Ishikawa (cell line): Measurements from ENCODE around the gene IKZF3.

ENCODE experiments used
- CEBPB ChIP-seq: IDR thresholded peaks from 2 replicates; pipeline ENCODE4 v1.6.1; 2012
- CREB1 ChIP-seq: IDR thresholded peaks from 2 replicates; pipeline ENCODE4 v1.6.1; 2012; ENCODE audit warnings: low read depth
- EGR1 ChIP-seq: IDR thresholded peaks from 2 replicates; pipeline ENCODE4 v1.6.1; 2012
- EP300 ChIP-seq: IDR thresholded peaks from 2 replicates; pipeline ENCODE4 v1.6.1; 2012; ENCODE audit warnings: borderline replicate concordance
- FOXM1 ChIP-seq: IDR thresholded peaks from 2 replicates; pipeline ENCODE4 v1.6.1; 2012; ENCODE audit warnings: low read depth, borderline replicate concordance
- NFIC ChIP-seq: IDR thresholded peaks from 2 replicates; pipeline ENCODE4 v1.6.1; 2012
- RAD21 ChIP-seq: IDR thresholded peaks from 2 replicates; pipeline ENCODE4 v1.6.1; 2012; ENCODE audit warnings: low read depth
- TAF1 ChIP-seq: IDR thresholded peaks from 2 replicates; pipeline ENCODE4 v1.6.1; 2012; ENCODE audit warnings: low read depth, mild to moderate bottlenecking
- TCF12 ChIP-seq: IDR thresholded peaks from 2 replicates; pipeline ENCODE4 v1.6.1; 2012; ENCODE audit warnings: low read depth
- TEAD4 ChIP-seq: IDR thresholded peaks from 2 replicates; pipeline ENCODE4 v1.6.1; 2012
- YY1 ChIP-seq: IDR thresholded peaks from 2 replicates; pipeline ENCODE4 v1.6.1; 2012; ENCODE audit warnings: low read depth
- ZBTB7A ChIP-seq: IDR thresholded peaks from 2 replicates; pipeline ENCODE4 v1.6.1; 2012; ENCODE audit warnings: low read depth
- TF ChIP-seq, protein P1 (sequence below): IDR thresholded peaks from 2 replicates; pipeline ENCODE4 v1.6.1; 2012
- TF ChIP-seq, protein P2 (sequence below): IDR thresholded peaks from 2 replicates; pipeline ENCODE4 v1.6.1; 2012; ENCODE audit warnings: low read depth, mild to moderate bottlenecking

DNA sequence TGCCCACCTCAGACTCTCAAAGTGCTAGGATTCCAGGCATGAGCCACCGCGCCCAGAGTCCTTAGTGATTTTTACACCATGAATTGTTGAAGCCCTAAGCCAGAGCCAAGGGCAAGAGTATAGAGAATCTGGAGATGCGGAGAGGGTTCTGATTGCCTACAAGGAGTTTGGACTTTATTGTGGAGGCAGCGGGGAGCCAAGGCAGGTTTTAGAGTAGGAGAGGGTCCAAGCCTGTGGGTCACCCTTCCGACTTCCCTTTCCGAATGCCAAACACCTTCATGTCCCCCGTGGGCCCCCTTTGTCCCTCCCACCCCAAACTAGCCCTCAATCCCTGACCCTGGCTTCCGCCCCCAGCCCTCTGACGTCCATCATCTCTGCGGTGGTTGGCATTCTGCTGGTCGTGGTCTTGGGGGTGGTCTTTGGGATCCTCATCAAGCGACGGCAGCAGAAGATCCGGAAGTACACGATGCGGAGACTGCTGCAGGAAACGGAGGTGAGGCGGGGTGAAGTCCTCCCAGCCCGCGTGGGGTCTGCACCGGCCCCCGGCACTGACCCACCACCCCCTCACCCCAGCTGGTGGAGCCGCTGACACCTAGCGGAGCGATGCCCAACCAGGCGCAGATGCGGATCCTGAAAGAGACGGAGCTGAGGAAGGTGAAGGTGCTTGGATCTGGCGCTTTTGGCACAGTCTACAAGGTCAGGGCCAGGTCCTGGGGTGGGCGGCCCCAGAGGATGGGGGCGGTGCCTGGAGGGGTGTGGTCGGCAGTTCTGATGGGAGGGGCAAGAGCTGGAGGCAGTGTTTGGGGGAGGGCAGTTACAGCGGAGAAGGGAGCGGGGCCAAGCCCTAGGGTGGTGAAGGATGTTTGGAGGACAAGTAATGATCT lies 140.9 kb downstream of the IKZF3 start:
- no peak for TF ChIP-seq RAD21
- no peak for TF ChIP-seq NFIC
- TF ChIP-seq TAF1: no peak
- TF ChIP-seq CEBPB: no peak
- no peak for TF ChIP-seq TEAD4
- no peak for TF ChIP-seq EP300
- TF ChIP-seq ZBTB7A: no peak
- TF ChIP-seq, protein P1, sequence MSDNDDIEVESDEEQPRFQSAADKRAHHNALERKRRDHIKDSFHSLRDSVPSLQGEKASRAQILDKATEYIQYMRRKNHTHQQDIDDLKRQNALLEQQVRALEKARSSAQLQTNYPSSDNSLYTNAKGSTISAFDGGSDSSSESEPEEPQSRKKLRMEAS: no peak
- no peak for TF ChIP-seq EGR1
- TF ChIP-seq CREB1: no peak
- no peak for TF ChIP-seq YY1
- TF ChIP-seq, protein P2, sequence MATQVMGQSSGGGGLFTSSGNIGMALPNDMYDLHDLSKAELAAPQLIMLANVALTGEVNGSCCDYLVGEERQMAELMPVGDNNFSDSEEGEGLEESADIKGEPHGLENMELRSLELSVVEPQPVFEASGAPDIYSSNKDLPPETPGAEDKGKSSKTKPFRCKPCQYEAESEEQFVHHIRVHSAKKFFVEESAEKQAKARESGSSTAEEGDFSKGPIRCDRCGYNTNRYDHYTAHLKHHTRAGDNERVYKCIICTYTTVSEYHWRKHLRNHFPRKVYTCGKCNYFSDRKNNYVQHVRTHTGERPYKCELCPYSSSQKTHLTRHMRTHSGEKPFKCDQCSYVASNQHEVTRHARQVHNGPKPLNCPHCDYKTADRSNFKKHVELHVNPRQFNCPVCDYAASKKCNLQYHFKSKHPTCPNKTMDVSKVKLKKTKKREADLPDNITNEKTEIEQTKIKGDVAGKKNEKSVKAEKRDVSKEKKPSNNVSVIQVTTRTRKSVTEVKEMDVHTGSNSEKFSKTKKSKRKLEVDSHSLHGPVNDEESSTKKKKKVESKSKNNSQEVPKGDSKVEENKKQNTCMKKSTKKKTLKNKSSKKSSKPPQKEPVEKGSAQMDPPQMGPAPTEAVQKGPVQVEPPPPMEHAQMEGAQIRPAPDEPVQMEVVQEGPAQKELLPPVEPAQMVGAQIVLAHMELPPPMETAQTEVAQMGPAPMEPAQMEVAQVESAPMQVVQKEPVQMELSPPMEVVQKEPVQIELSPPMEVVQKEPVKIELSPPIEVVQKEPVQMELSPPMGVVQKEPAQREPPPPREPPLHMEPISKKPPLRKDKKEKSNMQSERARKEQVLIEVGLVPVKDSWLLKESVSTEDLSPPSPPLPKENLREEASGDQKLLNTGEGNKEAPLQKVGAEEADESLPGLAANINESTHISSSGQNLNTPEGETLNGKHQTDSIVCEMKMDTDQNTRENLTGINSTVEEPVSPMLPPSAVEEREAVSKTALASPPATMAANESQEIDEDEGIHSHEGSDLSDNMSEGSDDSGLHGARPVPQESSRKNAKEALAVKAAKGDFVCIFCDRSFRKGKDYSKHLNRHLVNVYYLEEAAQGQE: no peak
- TF ChIP-seq TCF12: no peak
- no peak for TF ChIP-seq FOXM1
